SU-DHL-6 (cell line): ENCODE measurements around the gene ZP1.

Source experiments
- EZH2phosphoT487 ChIP-seq: fragments of 200-600 bp; sonication (generic), shearing (Covaris generic); conservative IDR thresholded peaks from 2 replicates; pipeline ENCODE4 v1.6.1; 2018; ENCODE audit warnings: mild to moderate bottlenecking, antibody characterized with exemption, low read length, moderate library complexity, mixed read lengths
- TF ChIP-seq, protein P1 (sequence below): fragments of 200-600 bp; sonication (generic); IDR thresholded peaks from one replicate; pipeline ENCODE4 v1.5.1; 2017; ENCODE audit warnings: antibody characterized with exemption, mild to moderate bottlenecking, low read length, moderate library complexity; ENCODE audit not compliant: insufficient read depth, poor library complexity, severe bottlenecking

DNA sequence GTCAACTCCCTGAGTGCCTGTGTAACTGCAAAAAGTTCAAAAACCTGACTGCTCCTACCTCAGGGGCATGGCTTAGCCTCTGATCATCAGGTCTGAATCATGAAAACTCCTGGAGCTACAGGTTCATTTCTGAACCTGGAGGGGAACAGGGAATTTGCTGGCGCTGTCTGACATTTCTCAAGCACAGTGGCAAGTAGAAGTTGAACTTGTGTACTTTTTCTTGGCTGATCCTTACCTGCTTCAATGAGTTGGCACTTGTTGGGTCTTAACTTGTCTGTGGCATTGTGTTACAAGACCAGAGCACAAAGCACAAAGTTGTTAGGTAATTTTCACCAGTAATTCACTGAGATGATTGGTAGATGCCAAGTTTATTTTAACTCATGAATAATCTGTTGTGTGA is 49.9 kb downstream of the ZP1 start:
- TF ChIP-seq, protein P1, sequence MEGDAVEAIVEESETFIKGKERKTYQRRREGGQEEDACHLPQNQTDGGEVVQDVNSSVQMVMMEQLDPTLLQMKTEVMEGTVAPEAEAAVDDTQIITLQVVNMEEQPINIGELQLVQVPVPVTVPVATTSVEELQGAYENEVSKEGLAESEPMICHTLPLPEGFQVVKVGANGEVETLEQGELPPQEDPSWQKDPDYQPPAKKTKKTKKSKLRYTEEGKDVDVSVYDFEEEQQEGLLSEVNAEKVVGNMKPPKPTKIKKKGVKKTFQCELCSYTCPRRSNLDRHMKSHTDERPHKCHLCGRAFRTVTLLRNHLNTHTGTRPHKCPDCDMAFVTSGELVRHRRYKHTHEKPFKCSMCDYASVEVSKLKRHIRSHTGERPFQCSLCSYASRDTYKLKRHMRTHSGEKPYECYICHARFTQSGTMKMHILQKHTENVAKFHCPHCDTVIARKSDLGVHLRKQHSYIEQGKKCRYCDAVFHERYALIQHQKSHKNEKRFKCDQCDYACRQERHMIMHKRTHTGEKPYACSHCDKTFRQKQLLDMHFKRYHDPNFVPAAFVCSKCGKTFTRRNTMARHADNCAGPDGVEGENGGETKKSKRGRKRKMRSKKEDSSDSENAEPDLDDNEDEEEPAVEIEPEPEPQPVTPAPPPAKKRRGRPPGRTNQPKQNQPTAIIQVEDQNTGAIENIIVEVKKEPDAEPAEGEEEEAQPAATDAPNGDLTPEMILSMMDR, result no peak
- no peak for TF ChIP-seq EZH2phosphoT487
